Measurements from ENCODE around the gene FOSB.

DNA sequence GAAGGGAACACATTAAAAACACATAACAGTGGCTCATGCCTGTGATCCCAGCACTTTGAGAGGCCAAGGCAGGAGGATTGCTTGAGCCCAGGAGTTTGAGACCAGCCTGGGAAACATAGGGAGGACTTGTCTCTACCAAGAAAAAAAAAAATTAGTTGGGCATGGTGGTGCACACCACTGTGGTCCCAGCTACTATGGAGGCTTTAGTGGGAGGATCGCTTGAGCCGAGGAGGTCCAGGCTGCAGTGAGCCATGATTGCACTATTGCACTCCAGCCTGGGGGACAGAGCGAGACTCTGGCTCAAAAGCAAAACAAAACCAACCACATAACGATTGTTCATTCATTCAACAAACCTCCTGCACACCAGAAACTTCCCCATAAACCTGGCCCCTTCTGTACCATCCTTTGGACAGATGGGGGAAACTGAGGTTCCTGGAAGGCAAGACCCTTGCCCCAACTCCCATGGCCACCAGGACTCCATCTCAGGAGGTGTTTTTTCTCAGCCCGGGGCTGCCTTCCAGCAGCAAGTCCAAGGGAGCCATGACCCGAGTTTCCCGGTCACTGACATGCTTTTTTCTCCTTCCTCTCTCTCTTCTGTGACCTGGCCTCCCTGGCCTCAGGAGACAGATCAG, 4.3 kb downstream of the FOSB start:
- no peak for TF ChIP-seq EZH2 (IDR thresholded peaks at IDR 0.05; ENCODE audit: insufficient read depth, poor library complexity, severe bottlenecking)
- TF ChIP-seq EZH2phosphoT487 (IDR thresholded peaks at IDR 0.05; ENCODE audit: insufficient read depth, low read depth), result no peak
